Activated CD8-positive, alpha-beta T cell treated with anti-CD3 and anti-CD28 coated beads for 36 hours (primary cell): ENCODE results near the gene STYXL2. TPM values are rescaled to one million over a fixed set of nuclear protein-coding genes. Genes with fewer than 3 reads are reported as not detected.

Experiments
- ATAC-seq: fragments of 200-7000 bp; cut with Tn5 transposase; one replicate; pipeline ENCODE4 v1.10.0; 2021; ENCODE audit warnings: mild to moderate bottlenecking, moderate library complexity
- CTCF ChIA-PET: fragments of 350-600 bp; sonication (Branson Sonifier 250); formaldehyde crosslinking; loops from one replicate; lab custom pipeline; 2021; ENCODE audit warnings: antibody characterized with exemption; lab: Charles Lee
- POLR2A ChIA-PET: fragments of 350-600 bp; sonication (Branson Sonifier 250); formaldehyde crosslinking; loops from one replicate; lab custom pipeline; 2021; ENCODE audit warnings: antibody characterized with exemption; lab: Charles Lee
- DNase-seq: peaks from one replicate; pipeline ENCODE4 v3.0.0-alpha.2; 2020
- H3K27ac Mint-ChIP-seq: one replicate; pipeline ENCODE4 v1.8.0; 2021; ENCODE audit warnings: mild to moderate bottlenecking, mixed read lengths
- H3K27me3 Mint-ChIP-seq: one replicate; pipeline ENCODE4 v1.8.0; 2021; ENCODE audit warnings: mixed read lengths
- H3K36me3 Mint-ChIP-seq: one replicate; pipeline ENCODE4 v1.8.0; 2021; ENCODE audit warnings: low read depth, mixed read lengths
- H3K4me1 Mint-ChIP-seq: one replicate; pipeline ENCODE4 v1.8.0; 2021; ENCODE audit warnings: low read depth, mixed read lengths
- H3K4me3 Mint-ChIP-seq: one replicate; pipeline ENCODE4 v1.8.0; 2021; ENCODE audit warnings: mild to moderate bottlenecking, moderate library complexity, mixed read lengths
- H3K9me3 Mint-ChIP-seq: one replicate; pipeline ENCODE4 v1.8.0; 2021; ENCODE audit warnings: mixed read lengths
- CTCF ChIP-seq: fragments of 200-600 bp; IDR thresholded peaks from one replicate; pipeline ENCODE4 v1.8.0; 2022; ENCODE audit warnings: antibody characterized with exemption, mild to moderate bottlenecking
- intact Hi-C: fragments of 100-400 bp; cut with micrococcal nuclease; formaldehyde crosslinking; loops from one replicate; pipeline ENCODE4 v1.10.0; 2022
- total RNA-seq, 2 experiments: library from RNA; stranded (reverse); gene quantifications; one replicate each; pipeline ENCODE4 v1.2.3, GENCODE V29; 2021

STYXL2 gene
- total RNA-seq, 2 experiments from 2014 or later, result not detected

DNA sequence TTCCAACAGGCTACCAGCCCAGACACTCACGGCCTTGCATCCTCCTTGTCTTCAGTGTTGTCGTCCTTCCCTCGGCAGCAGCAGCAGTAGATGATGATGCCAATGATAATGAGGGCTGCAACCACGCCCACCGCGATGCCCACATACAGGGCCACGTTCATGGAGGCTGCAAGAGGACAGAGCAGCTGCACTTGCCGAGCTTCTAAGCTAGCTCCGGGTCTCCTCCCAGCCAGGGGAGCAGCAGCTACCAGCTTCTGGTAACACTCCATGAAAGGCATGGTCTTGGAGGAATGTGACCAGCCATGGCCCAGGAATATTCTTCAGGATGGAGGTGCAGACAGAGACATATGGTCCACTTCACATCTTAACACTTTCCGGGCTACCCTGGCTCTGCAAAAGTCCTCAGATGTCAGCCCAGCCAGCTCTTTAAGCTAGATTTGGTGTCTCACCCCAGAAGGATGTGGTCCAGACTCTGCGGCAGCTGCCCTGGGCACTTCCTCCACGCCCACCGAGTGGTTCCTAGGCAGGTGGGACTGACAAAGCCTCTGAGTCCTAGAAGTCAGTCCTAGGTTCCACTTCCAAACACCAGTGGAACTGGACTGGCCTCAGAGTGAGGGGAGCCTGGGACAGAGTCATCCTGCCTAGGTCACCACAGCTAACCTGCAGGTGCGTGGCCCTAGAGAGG, 38.8 kb upstream of the STYXL2 start:
- H3K27me3 Mint-ChIP-seq, result no peaks in the 10 kb centered on the region

DNA sequence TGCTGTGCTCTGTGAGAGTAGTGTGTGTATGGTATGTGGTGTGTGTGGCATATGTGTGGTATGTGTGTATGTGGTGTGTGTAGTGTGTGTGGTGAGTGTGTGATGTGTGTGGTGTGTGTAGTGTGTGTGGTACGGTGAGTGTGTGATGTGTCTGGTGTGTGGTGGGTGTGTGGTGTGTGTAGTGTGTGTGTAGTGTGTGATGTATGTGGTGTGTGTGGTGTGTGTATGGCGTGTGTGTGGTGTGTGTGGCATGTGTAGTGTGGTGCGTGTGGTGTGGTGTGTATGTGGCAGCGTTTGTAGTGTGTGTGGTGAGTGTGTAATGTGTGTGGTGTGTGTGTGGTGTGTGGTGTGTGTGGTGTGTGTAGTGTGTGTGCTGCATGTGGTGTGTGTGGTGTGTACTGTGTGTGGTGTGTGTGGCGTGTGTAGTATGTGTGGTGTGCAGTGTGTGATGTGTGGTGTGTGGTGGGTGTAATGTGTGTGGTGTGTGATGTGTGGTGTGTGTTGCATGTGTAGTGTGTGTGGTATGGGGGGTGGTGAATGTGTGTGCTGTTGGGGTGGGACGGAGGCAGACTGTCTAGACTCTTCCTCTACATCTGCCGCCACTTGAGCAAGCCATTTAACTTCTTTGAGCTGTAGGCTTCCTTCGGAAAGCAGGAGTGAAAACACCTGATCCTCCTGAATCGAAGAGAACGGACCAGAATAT, 37.2 kb upstream of the STYXL2 start:
- DNase-seq (no peak), ATAC-seq (peak; percentile 27)
- no peaks in the 10 kb centered on the region for H3K9me3 Mint-ChIP-seq
- TF ChIP-seq CTCF, result no peak
- no peaks in the 10 kb centered on the region for H3K36me3 Mint-ChIP-seq
- POLR2A ChIA-PET, result interaction anchor here (1.0 to 1.4 kb wide), 2 partner anchors 9 to 146 kb away, joined by 3 to 4 read pairs; no protein-coding TSS in a partner anchor
- no peaks in the 10 kb centered on the region for H3K27me3 Mint-ChIP-seq
- peaks cover 7% of the 10 kb centered on the region for H3K4me1 Mint-ChIP-seq
- intact Hi-C loops, result loop anchor here (5.0 kb wide), 1 partner anchor 84 kb away; no protein-coding TSS in a partner anchor
- H3K4me3 Mint-ChIP-seq, result no peak overlapping the region
- H3K27ac Mint-ChIP-seq, result no peak overlapping the region
- CTCF ChIA-PET, result interaction anchor here (0.8 to 18.6 kb wide), 14 partner anchors 10 to 180 kb away, joined by 3 to 863 read pairs (median 22); partner anchors contain the start of genes ILDR2 and TADA1

More for the DNA sequence above, 38.8 kb upstream of the STYXL2 start:
- intact Hi-C loops, result loop anchor here (5.0 kb wide), 1 partner anchor 83 kb away; no protein-coding TSS in a partner anchor
- peaks cover 7% of the 10 kb centered on the region for H3K4me1 Mint-ChIP-seq
- H3K27ac Mint-ChIP-seq, result no peak overlapping the region
- TF ChIP-seq CTCF, result no peak
- H3K36me3 Mint-ChIP-seq, result no peaks in the 10 kb centered on the region
- ChIA-PET POLR2A (interaction anchor here (0.7 kb wide), 1 partner anchor 81 kb away, joined by 3 read pairs; no protein-coding TSS in a partner anchor), CTCF (interaction anchor here (5.9 to 18.6 kb wide), 2 partner anchors 11 to 147 kb away, joined by 36 to 863 read pairs; no protein-coding TSS in a partner anchor)
- ATAC-seq, result no peak
- no peak overlapping the region for H3K4me3 Mint-ChIP-seq
- H3K9me3 Mint-ChIP-seq, result no peaks in the 10 kb centered on the region
- no peak for DNase-seq

GRCh38 chr1:167057241-167057688, 36.6 kb upstream of the STYXL2 start:
- POLR2A ChIA-PET, result interaction anchor here (1.0 to 1.4 kb wide), 2 partner anchors 10 to 147 kb away, joined by 3 to 4 read pairs; no protein-coding TSS in a partner anchor
- Mint-ChIP-seq H3K4me3 (no peak overlapping the region), H3K27me3 (no peaks in the 10 kb centered on the region), H3K4me1 (peaks cover 7% of the 10 kb centered on the region), H3K9me3 (no peaks in the 10 kb centered on the region), H3K36me3 (no peaks in the 10 kb centered on the region), H3K27ac (no peak overlapping the region)
- DNase-seq (peak; percentile 77), ATAC-seq (peak; percentile 80)
- peak; percentile 66 for TF ChIP-seq CTCF
- CTCF ChIA-PET, result interaction anchor here (0.8 to 18.6 kb wide), 16 partner anchors 10 to 476 kb away, joined by 3 to 863 read pairs (median 15); partner anchors contain the start of genes ILDR2 and TADA1
- intact Hi-C loops, result loop anchor here (5.0 kb wide), 1 partner anchor 85 kb away; no protein-coding TSS in a partner anchor

DNA sequence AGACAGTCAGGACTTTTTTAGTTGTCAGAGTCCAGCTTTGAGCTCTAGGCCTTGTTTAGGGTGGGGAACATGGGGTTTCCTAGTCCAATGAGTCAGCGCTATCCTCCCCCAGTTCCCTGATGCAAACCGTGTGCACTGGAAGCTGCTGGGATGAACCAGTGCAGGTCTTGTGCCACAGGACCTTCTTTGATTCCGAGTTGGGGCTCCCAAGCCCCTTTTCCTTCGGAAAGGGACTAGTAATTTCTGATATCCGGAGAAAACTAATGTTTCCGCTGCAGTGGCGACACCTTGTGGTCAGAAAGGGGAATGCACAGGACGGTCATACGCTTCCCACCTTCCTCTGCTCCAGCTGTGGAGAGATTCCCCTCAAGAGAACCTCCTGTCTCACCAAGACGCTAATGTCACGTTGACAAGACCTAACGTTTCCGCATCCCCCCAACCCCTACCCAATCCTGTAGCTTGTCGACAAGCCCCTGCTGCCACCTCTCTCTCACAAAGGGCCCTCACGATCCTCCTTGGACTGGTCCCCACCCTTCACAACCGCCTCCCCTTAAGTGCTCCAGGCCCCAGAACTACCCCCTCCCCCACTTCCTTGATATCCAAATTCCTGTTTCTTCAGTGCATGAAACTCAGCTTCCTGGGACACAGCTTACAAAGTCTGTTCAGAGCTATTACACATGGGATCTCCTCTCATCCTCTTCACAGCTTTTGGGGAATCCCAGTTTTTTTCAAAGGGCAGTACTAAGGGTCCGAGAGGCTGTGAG, 34.6 kb upstream of the STYXL2 start:
- CTCF ChIA-PET, result interaction anchor here (0.6 to 18.6 kb wide), 80 partner anchors 8 to 1136 kb away, joined by 3 to 863 read pairs (median 5); partner anchors contain the start of genes GPA33, ILDR2, POU2F1 and TADA1
- no peaks in the 10 kb centered on the region for H3K9me3 Mint-ChIP-seq
- H3K27me3 Mint-ChIP-seq, result no peaks in the 10 kb centered on the region
- intact Hi-C loops, result loop anchor here (1.0 to 5.0 kb wide), 2 partner anchors 87 to 149 kb away; no protein-coding TSS in a partner anchor
- peak overlapping the region; percentile 12 for H3K4me3 Mint-ChIP-seq
- DNase-seq (peak; percentile 85), ATAC-seq (peak; percentile 70)
- peaks cover 7% of the 10 kb centered on the region for H3K4me1 Mint-ChIP-seq
- TF ChIP-seq CTCF, result peak; percentile 98
- H3K27ac Mint-ChIP-seq, result peak overlapping the region; percentile 66
- no peaks in the 10 kb centered on the region for H3K36me3 Mint-ChIP-seq
- POLR2A ChIA-PET, result interaction anchor here (1.0 to 2.3 kb wide), 5 partner anchors 149 to 204 kb away, joined by 3 to 14 read pairs (median 4); no protein-coding TSS in a partner anchor
